ENCODE data around the gene LRP1B.

GRCh38 chr2:141467331-141467730 is 663.5 kb downstream of the LRP1B start:
- TF ChIP-seq CTCF (conservative IDR thresholded peaks at IDR 0.05 in 1 of 2, IDR thresholded peaks at IDR 0.05 in 1 of 2; ENCODE audit: low read depth in 1 of 2, low read length in 2 of 2): no peak
- no peak for TF ChIP-seq EZH2 (IDR thresholded peaks at IDR 0.05; ENCODE audit: low read length, missing control alignments)

Measured in fibroblast of lung (primary cell).